ENCODE results near the gene TTLL6.

- TF ChIP-seq EZH2 (IDR thresholded peaks at IDR 0.05; ENCODE audit: insufficient read depth, poor library complexity, severe bottlenecking) = no peak
- no peak for TF ChIP-seq EZH2phosphoT487 (IDR thresholded peaks at IDR 0.05; ENCODE audit: insufficient read depth, low read depth)
Observed at GRCh38 chr17:48860034-48860433, 43.0 kb upstream of the TTLL6 start.
